LNCAP (cell line): Measurements from ENCODE around the gene RASGEF1C.

Experiments used
- TF ChIP-seq, protein P1 (sequence below): fragments of 450-650 bp; IDR thresholded peaks from 2 replicates; pipeline ENCODE4 v1.5.1; 2017; ENCODE audit warnings: mild to moderate bottlenecking

Gene RASGEF1C

GRCh38 chr5:180105827-180106312, 103.1 kb downstream of the RASGEF1C start:
- TF ChIP-seq, protein P1, sequence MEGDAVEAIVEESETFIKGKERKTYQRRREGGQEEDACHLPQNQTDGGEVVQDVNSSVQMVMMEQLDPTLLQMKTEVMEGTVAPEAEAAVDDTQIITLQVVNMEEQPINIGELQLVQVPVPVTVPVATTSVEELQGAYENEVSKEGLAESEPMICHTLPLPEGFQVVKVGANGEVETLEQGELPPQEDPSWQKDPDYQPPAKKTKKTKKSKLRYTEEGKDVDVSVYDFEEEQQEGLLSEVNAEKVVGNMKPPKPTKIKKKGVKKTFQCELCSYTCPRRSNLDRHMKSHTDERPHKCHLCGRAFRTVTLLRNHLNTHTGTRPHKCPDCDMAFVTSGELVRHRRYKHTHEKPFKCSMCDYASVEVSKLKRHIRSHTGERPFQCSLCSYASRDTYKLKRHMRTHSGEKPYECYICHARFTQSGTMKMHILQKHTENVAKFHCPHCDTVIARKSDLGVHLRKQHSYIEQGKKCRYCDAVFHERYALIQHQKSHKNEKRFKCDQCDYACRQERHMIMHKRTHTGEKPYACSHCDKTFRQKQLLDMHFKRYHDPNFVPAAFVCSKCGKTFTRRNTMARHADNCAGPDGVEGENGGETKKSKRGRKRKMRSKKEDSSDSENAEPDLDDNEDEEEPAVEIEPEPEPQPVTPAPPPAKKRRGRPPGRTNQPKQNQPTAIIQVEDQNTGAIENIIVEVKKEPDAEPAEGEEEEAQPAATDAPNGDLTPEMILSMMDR = no peak

- TF ChIP-seq, protein P1 = no peak
Measured at GRCh38 chr5:180104168-180104530, 104.9 kb downstream of the RASGEF1C start.

DNA sequence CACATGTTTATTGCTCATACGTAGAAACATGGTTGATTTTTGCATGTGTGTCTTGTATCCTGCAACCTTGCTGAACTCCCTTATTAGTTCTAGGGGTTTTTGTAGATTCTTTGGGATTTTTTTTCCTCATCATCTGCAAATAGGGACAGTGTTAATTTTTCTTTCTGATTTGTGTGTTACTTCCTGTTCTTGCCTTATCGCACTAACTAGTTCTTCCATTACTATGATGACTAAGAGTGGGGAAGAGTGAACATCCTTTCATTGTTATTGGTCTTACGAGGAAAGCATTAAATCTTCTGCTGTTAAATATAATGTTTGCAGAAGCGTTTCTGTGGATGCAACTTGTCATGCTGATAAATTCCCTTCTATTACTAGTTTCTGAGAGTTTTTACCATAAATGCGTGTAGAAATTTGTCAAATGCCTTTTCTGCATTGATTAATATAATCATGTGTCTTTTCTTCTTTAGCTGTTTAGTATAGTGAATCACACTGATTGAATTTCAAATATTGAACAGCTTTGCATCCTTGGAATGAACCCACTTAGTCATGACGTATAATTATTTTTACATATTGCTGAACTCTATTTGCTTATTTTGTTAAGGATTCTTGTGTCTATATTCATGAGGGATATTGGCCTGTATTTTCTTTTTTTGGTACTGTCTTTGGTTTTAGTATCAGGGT, 105.4 kb downstream of the RASGEF1C start:
- TF ChIP-seq, protein P1 = no peak

DNA sequence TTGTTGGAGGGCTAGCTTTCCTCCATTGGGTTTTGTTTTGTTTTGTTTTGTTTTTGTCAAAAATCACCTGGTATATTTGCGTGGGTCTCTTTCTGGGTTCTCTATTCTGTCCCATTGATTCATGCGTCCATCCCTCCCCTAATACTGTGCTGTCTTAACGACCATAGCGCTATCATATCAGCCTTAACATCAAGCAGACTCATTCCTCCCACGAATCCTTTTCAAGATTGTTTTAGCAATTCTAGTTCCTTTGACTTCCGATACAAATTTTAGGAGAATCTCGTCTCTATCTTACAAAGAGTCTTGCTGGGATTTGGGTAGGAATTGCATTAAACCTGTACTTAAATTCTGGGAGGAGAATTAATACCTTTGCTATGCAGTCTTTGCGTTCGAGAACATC, 106.4 kb downstream of the RASGEF1C start:
- TF ChIP-seq, protein P1 = no peak

GRCh38 chr5:180101451-180102105, 107.4 kb downstream of the RASGEF1C start:
- TF ChIP-seq, protein P1 = no peak

- TF ChIP-seq, protein P1 = no peak
Measured at GRCh38 chr5:180100621-180101450, 108.2 kb downstream of the RASGEF1C start.

DNA sequence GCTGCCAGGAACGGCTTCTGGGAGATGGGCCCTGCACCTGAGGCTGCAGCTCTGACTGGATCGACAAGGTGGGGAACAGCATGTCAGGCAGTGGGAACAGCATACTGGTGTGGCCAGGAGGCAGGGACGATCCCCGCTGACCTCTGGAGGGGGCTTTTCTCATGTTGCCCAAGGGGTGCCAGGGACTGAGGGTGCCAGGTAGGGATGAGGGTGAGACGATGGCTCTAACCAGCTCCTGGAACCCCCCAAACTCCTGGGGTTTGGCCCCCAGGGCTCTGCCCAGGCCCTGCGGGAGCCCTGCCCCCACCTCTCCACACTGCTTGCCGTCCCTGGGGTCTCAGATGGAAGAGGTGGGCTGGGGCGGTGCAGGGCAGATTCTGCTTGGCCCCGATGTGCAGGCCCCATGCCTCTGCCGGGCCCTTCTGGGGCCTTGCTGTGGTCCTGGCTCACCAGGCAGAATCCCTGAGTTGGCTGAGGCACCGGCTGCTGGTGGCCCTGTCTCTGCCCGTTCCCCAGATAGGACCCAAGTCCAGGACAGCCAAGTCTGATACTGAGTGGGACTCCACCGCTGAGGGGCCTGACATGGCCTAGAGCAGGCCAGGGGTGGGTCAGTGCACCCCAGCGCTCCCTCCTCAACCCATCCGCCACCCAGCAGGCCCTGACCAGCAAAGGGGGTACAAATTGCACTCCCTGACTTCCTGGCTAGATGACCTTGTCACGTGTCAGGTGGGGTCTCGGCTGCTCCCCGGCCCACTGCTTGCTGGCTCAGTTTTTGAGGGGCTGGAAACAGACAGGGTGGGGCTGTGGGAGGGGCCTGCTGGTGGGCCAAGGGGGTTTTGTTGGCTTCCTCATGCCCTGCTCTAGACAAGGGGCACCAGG, 109.0 kb downstream of the RASGEF1C start:
- TF ChIP-seq, protein P1 = no peak
